Measurements from ENCODE around the gene UMOD.
A peak's percentile ranks its signal among the peaks of the same experiment; 100 is the strongest.

UMOD gene

GRCh38 chr16:20307240-20307671, 45.3 kb downstream of the UMOD start:
- no peaks in the 10 kb centered on the region for H3K4me1 ChIP-seq
- H3K36me3 ChIP-seq = no peaks in the 10 kb centered on the region
- no peaks in the 10 kb centered on the region for H3K9me3 ChIP-seq
- TF ChIP-seq CTCF (IDR thresholded peaks at IDR 0.05; ENCODE audit: low read depth, low read length) = no peak
- H3K27me3 ChIP-seq = no peaks in the 10 kb centered on the region
- H3K4me3 ChIP-seq (ENCODE audit: low read depth, low read length) = no peak overlapping the region
- DNase-seq = no peak

- H3K36me3 ChIP-seq = no peaks in the 10 kb centered on the region
- no peak for DNase-seq
- no peaks in the 10 kb centered on the region for H3K9me3 ChIP-seq
- TF ChIP-seq CTCF (IDR thresholded peaks at IDR 0.05; ENCODE audit: low read depth, low read length) = no peak
- H3K4me1 ChIP-seq = no peaks in the 10 kb centered on the region
- no peak overlapping the region for H3K4me3 ChIP-seq (ENCODE audit: low read depth, low read length)
- no peaks in the 10 kb centered on the region for H3K27me3 ChIP-seq
Measured at GRCh38 chr16:20306401-20306800, 46.1 kb downstream of the UMOD start.

GRCh38 chr16:20303012-20303411, 49.5 kb downstream of the UMOD start:
- H3K4me3 ChIP-seq (ENCODE audit: low read depth, low read length) = no peak overlapping the region
- H3K9me3 ChIP-seq = no peaks in the 10 kb centered on the region
- TF ChIP-seq CTCF (IDR thresholded peaks at IDR 0.05; ENCODE audit: low read depth, low read length) = no peak
- H3K27me3 ChIP-seq = no peaks in the 10 kb centered on the region
- H3K4me1 ChIP-seq = no peaks in the 10 kb centered on the region
- no peaks in the 10 kb centered on the region for H3K36me3 ChIP-seq
- DNase-seq = no peak

- H3K27me3 ChIP-seq = no peaks in the 10 kb centered on the region
- no peaks in the 10 kb centered on the region for H3K4me1 ChIP-seq
- no peak for TF ChIP-seq CTCF (IDR thresholded peaks at IDR 0.05; ENCODE audit: low read depth, low read length)
- DNase-seq = no peak
- H3K4me3 ChIP-seq (ENCODE audit: low read depth, low read length) = no peak overlapping the region
- H3K9me3 ChIP-seq = no peaks in the 10 kb centered on the region
- H3K36me3 ChIP-seq = no peaks in the 10 kb centered on the region
Measured at GRCh38 chr16:20302389-20302788, 50.1 kb downstream of the UMOD start.

GRCh38 chr16:20301840-20302239, 50.7 kb downstream of the UMOD start:
- no peak overlapping the region for H3K4me3 ChIP-seq (ENCODE audit: low read depth, low read length)
- no peaks in the 10 kb centered on the region for H3K27me3 ChIP-seq
- DNase-seq = no peak
- H3K9me3 ChIP-seq = no peaks in the 10 kb centered on the region
- no peak for TF ChIP-seq CTCF (IDR thresholded peaks at IDR 0.05; ENCODE audit: low read depth, low read length)
- no peaks in the 10 kb centered on the region for H3K4me1 ChIP-seq
- no peaks in the 10 kb centered on the region for H3K36me3 ChIP-seq

GRCh38 chr16:20300312-20301097, 52.0 kb downstream of the UMOD start:
- H3K4me1 ChIP-seq = no peaks in the 10 kb centered on the region
- peak; percentile 52 for DNase-seq
- H3K27me3 ChIP-seq = no peaks in the 10 kb centered on the region
- TF ChIP-seq CTCF (IDR thresholded peaks at IDR 0.05; ENCODE audit: low read depth, low read length) = peak; percentile 88
- H3K9me3 ChIP-seq = no peaks in the 10 kb centered on the region
- H3K36me3 ChIP-seq = no peaks in the 10 kb centered on the region
- no peak overlapping the region for H3K4me3 ChIP-seq (ENCODE audit: low read depth, low read length)

Measured in BE2C (cell line).